Aorta (tissue), 5 donors: Measurements from ENCODE around the gene UGCG. TPM values are rescaled to one million over a fixed set of nuclear protein-coding genes. Genes with fewer than 3 reads are reported as not detected.

Source experiments
- ATAC-seq: fragments of 200-7000 bp; cut with Tn5 transposase; one replicate; pipeline ENCODE4 v1.9.1; 2022; ENCODE audit warnings: moderate library complexity; ENCODE audit not compliant: low FRiP score
- DNase-seq, 2 donors: peaks; one replicate each; pipeline ENCODE4 v3.0.0-alpha.2; 2020
- H3K27ac ChIP-seq, 2 donors: one replicate each; pipeline ENCODE4 v1.5.1; 2013; ENCODE audit warnings: low read length in 2 of 2, mild to moderate bottlenecking in 2 of 2, moderate library complexity in 2 of 2, control low read depth in 1 of 2, inconsistent platforms in 1 of 2, low read depth in 1 of 2
- H3K27me3 ChIP-seq, 2 donors: one replicate each; pipeline ENCODE4 v1.6.1; 2013; ENCODE audit warnings: control low read depth in 1 of 2, low read length in 1 of 2, mild to moderate bottlenecking in 1 of 2, moderate library complexity in 1 of 2; ENCODE audit not compliant: insufficient read depth in 2 of 2, control insufficient read depth in 1 of 2
- H3K36me3 ChIP-seq, 2 donors: one replicate each; pipeline ENCODE4 v1.6.1; 2013; ENCODE audit warnings: control low read depth in 1 of 2, low read length in 1 of 2, mild to moderate bottlenecking in 1 of 2; ENCODE audit not compliant: insufficient read depth in 2 of 2, control insufficient read depth in 1 of 2
- H3K4me1 ChIP-seq, 2 donors: one replicate each; pipeline ENCODE4 v1.6.1; 2013; ENCODE audit warnings: low read length in 2 of 2, control low read depth in 1 of 2, mild to moderate bottlenecking in 1 of 2, moderate library complexity in 1 of 2; ENCODE audit not compliant: insufficient read depth in 2 of 2, control insufficient read depth in 1 of 2
- H3K4me3 ChIP-seq, 2 donors: one replicate each; pipeline ENCODE4 v1.5.1; 2013; ENCODE audit warnings: low read length in 2 of 2, control low read depth in 1 of 2, mild to moderate bottlenecking in 1 of 2
- H3K9me3 ChIP-seq: one replicate; pipeline ENCODE4 v1.6.1; 2013; ENCODE audit warnings: mild to moderate bottlenecking, low read length; ENCODE audit not compliant: control insufficient read depth
- WGBS, 2 donors: extraction: QIAGEN DNeasy Blood & Tissue Kit; methylation state at CpG; one replicate each; pipeline ENCODE4 v1.1.7; 2013; 5-methylcytosine and 5-hydroxymethylcytosine counted together
- intact Hi-C, 2 donors: fragments of 100-400 bp; cut with DNase I; formaldehyde crosslinking; loops; one replicate each; pipeline versions ENCODE4 v1.14.2 to v1.15.0; 2022
- microRNA-seq, 2 donors: library from miRNA; unstranded; fragments of <30 nt; microRNA quantifications; one replicate each; pipeline ENCODE4 v1.2.0, GENCODE V29; 2020
- polyA plus RNA-seq, 2 donors: library from polyadenylated mRNA; stranded (reverse); fragments of 200-250 nt; gene quantifications; one replicate each; pipeline ENCODE4 v1.2.3, GENCODE V29; 2013
- total RNA-seq, 2 donors: library from RNA; stranded (reverse); fragmentation: NEBNext Ultra II Directional; extraction: Animal tissue kit (Norgen Biotek cat#: 25700); gene quantifications; one replicate each; pipeline ENCODE4 v1.2.1, GENCODE V29; 2021
- donor health status: healthy with polysubstance abuse.
- donor health status: Bipolar disorder and iron deficiency.
- donor health status: DM: no; HTN: no; CAD: no.
- donor health status: DM: no; HTN: no; CAD: no.
- donor health status: DM: yes; HTN: yes; CAD: no.

UGCG gene
- total and polyA plus RNA-seq, 4 donors: 7.9 to 51.2 (median 23.4) TPM

DNA sequence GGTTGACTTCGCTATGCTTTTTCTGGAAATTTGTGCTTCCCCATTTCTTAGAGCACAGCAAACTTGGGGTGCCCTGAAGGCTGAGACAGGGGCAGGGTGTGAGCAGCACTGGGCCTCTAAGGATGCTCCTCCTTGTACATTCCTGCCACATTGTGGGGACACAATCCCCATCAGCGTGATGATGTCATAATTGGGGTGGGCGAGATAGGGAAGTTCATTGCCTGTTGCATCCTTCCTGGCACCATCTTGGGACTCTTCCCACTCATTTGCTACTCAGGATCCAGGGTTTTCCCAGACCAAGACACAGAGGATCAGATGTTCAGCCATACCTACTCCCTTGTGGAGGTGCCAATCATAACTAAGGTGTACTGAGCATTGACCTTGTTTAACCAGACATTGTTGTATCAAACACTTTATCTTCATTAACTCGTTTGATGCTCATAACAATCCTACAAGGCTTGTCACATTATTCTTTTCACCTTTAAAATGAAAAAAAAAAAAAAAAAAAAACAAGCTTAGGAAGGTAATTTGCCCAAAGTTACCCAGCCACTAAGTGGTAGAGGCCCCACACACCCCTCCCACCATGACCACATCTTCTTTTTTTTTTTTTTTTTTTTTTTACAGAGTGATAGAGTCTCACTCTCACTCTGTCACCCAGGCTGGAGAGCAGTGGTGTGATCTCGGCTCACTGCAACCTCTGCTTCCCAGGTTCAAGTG is 87.6 kb downstream of the UGCG start:
- Histone ChIP-seq H3K4me1 (no peaks in the 10 kb centered on the region), H3K27me3 (no peaks in the 10 kb centered on the region), H3K27ac (no peak overlapping the region), H3K36me3 (no peaks in the 10 kb centered on the region), H3K9me3 (peaks cover 2% of the 10 kb centered on the region), H3K4me3 (no peak overlapping the region)
- 93 to 96% methylated on average over 5 of the region's 5 CpGs for WGBS, 2 donors
- DNase-seq (no peak), ATAC-seq (no peak)
- intact Hi-C loops: no loop called here

Small RNA genes within 50 kb of the gene (microRNA-seq; reads per million reads assigned to microRNA genes)
- 0 reads per million in 2 donors for gene MIR4668

Other genes starting within 250 kb of the UGCG start
- 10 to 100 TPM; 40.2 to 47.0 TPM for gene GNG10, start 235.2 kb upstream of the UGCG start, total RNA-seq
- 100 to 1,000 TPM in 1 of 2 donors, 10 to 100 TPM in 1; 42.8 to 139 TPM for gene GNG10, start 235.2 kb upstream of the UGCG start, polyA plus RNA-seq
- under 1 TPM in 1 of 2 donors, not detected in 1; 0.15 TPM for gene SHOC1, start 101.9 kb upstream of the UGCG start, total RNA-seq
- not detected for gene SHOC1, start 101.9 kb upstream of the UGCG start, polyA plus RNA-seq